GM23248 (cell line): ENCODE results near the gene BPIFB2. TPM values are rescaled to one million over a fixed set of nuclear protein-coding genes. Genes with fewer than 3 reads are reported as not detected.

Experiments used
- DNase-seq: peaks from one replicate; pipeline ENCODE4 v3.0.0-alpha.2; 2015
- H2AFZ ChIP-seq: fragments of 200-600 bp; sonication (generic); 2 replicates; pipeline ENCODE4 v1.6.1; 2016; ENCODE audit warnings: antibody characterized with exemption
- H3F3A ChIP-seq: fragments of 200-600 bp; sonication (generic); 2 replicates; pipeline ENCODE4 v1.6.1; 2016; ENCODE audit warnings: mild to moderate bottlenecking, antibody characterized with exemption, mixed run types; ENCODE audit not compliant: insufficient read depth
- H3K27ac ChIP-seq: fragments of 200-600 bp; sonication (generic); 2 replicates; pipeline ENCODE4 v1.5.1; 2016; ENCODE audit warnings: mild to moderate bottlenecking
- H3K27me3 ChIP-seq: fragments of 200-600 bp; sonication (generic); replicated peaks from 2 replicates; pipeline ENCODE4 v1.6.1; 2016; ENCODE audit warnings: mild to moderate bottlenecking; ENCODE audit not compliant: insufficient read depth
- H3K36me3 ChIP-seq: fragments of 200-600 bp; sonication (generic); 2 replicates; pipeline ENCODE4 v1.6.1; 2016; ENCODE audit warnings: low read depth, mild to moderate bottlenecking
- H3K4me1 ChIP-seq: fragments of 200-600 bp; sonication (generic); 2 replicates; pipeline ENCODE4 v1.6.1; 2016; ENCODE audit warnings: mild to moderate bottlenecking; ENCODE audit not compliant: insufficient read depth
- H3K4me2 ChIP-seq: fragments of 200-600 bp; sonication (generic); one replicate; pipeline ENCODE4 v1.6.1; 2016; ENCODE audit warnings: mild to moderate bottlenecking; ENCODE audit not compliant: unreplicated experiment
- H3K4me3 ChIP-seq: fragments of 200-600 bp; sonication (generic); 2 replicates; pipeline ENCODE4 v1.5.1; 2016; ENCODE audit warnings: mild to moderate bottlenecking
- H3K79me2 ChIP-seq: fragments of 200-600 bp; sonication (generic); 2 replicates; pipeline ENCODE4 v1.6.1; 2016; ENCODE audit warnings: mild to moderate bottlenecking; ENCODE audit not compliant: insufficient read depth
- H3K9ac ChIP-seq: fragments of 200-600 bp; sonication (generic); 2 replicates; pipeline ENCODE4 v1.6.1; 2016; ENCODE audit warnings: mild to moderate bottlenecking
- H3K9me2 ChIP-seq: fragments of 200-600 bp; sonication (generic); 2 replicates; pipeline ENCODE4 v1.6.1; 2016; ENCODE audit warnings: mixed run types, mild to moderate bottlenecking, moderate library complexity; ENCODE audit not compliant: insufficient read depth
- H3K9me3 ChIP-seq: fragments of 200-600 bp; sonication (generic); one replicate; pipeline ENCODE4 v1.6.1; 2017; ENCODE audit warnings: low read depth
- H4K20me1 ChIP-seq: fragments of 200-600 bp; sonication (generic); 2 replicates; pipeline ENCODE4 v1.6.0; 2016; ENCODE audit not compliant: insufficient read depth
- EZH2 ChIP-seq: fragments of 200-600 bp; sonication (generic); IDR thresholded peaks from 2 replicates; pipeline ENCODE4 v1.6.1; 2018; ENCODE audit warnings: antibody characterized with exemption, mild to moderate bottlenecking; ENCODE audit not compliant: insufficient read depth, poor library complexity, severe bottlenecking
- EZH2phosphoT487 ChIP-seq: fragments of 200-600 bp; sonication (generic); IDR thresholded peaks from 2 replicates; pipeline ENCODE4 v1.6.1; 2018; ENCODE audit warnings: antibody characterized with exemption, moderate library complexity, mild to moderate bottlenecking, low read depth; ENCODE audit not compliant: insufficient read depth
- WGBS, 2 experiments: methylation state at CpG; one replicate each; pipeline ENCODE4 v1.1.6; 2015 to 2017; ENCODE audit warnings: low lambda C conversion rate in 2 of 2, low coverage in 1 of 2; ENCODE audit errors: missing lambda C conversion rate in 2 of 2; 5-methylcytosine and 5-hydroxymethylcytosine counted together
- in situ Hi-C: fragments of 300-500 bp; cut with MboI; formaldehyde crosslinking; loops from 2 replicates; pipeline ENCODE4 v1.15.0; 2020
- polyA plus RNA-seq: library from polyadenylated mRNA; unstranded; fragments of >200 nt; fragmentation: Nextera tagmentation; extraction: Ambion mirVana; gene quantifications from 2 replicates; pipeline ENCODE4 v1.2.1, GENCODE V29; 2016
- total RNA-seq: library from RNA; depleted of rRNA; stranded (reverse); fragments of >200 nt; shearing (Covaris generic); gene quantifications from 2 replicates; pipeline ENCODE4 v1.2.3, GENCODE V29; 2014

Gene BPIFB2
- total and polyA plus RNA-seq, 2 experiments from 2014 or later, result not detected

DNA sequence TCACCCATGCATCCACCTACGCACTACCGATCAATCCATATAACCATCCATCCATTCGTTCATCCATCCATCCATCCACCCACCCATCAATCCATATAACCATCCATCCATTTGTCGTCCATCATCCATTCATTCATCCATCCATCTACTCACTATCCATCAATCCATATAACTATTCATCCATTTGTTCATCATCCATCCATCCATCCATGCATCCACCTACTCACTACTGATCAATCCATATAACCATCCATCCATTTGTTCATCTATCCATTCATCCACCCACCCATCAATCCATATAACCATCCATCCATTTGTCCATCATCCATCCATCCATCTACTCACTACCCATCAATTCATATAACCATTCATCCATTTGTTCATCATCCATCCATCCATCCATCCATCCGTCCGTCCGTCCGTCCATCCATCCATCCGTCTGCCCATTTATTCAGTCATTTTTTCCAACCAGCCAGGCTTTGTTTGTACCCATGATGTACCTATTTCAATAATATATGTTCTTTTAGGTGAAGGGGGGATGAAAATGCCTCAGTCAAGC lies 17.9 kb downstream of the BPIFB2 start:
- DNase-seq, result no peak
- H3K4me1 ChIP-seq, result no peaks in the 10 kb centered on the region
- no peaks in the 10 kb centered on the region for H4K20me1 ChIP-seq
- H3K4me3 ChIP-seq, result no peak overlapping the region
- H2AFZ ChIP-seq, result no peak overlapping the region
- TF ChIP-seq EZH2phosphoT487 (no peak), EZH2 (no peak)
- no peaks in the 10 kb centered on the region for H3K36me3 ChIP-seq
- in situ Hi-C loops, result no loop called here
- 52 to 58% methylated on average over 9 of the region's 9 CpGs for WGBS, 2 experiments
- no peaks in the 10 kb centered on the region for H3K79me2 ChIP-seq
- no peak overlapping the region for H3K27ac ChIP-seq
- no peaks in the 10 kb centered on the region for H3F3A ChIP-seq
- no peaks in the 10 kb centered on the region for H3K27me3 ChIP-seq
- H3K4me2 ChIP-seq, result no peak overlapping the region
- H3K9ac ChIP-seq, result no peak overlapping the region
- H3K9me2 ChIP-seq, result no peaks in the 10 kb centered on the region
- no peaks in the 10 kb centered on the region for H3K9me3 ChIP-seq

DNA sequence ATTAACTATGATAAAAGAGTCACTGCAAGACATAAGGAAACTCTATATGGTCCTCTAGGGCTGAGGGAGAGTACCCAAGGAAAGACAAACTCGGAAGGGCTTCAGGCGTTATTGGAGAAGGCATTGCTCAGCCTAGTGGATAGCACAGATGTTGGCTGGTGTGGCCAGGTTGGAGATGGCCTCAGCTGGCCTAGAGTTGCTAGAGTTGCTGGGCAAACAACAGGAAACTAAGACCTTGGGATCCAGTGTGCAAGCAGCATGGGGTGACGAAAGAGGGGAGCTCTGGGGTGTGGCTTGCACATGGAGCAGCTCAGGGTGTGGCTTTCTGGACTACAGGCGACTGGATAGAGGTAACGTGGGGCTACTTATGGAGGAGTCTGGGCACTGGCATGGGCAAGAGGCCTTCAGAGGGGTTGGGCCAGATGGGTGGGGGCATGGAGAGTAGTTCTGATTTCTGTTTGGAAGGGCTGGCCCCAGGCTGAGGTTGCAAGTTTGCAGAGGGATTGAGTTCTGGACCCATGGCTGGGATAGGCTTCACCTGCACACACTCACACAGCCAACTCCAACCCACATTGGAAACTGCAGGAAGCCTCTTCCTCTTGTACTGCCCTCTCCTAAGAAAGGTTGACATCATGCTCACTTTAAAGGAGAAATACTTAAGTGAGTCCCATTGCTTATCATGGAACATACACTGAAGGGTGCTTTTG lies 18.7 kb downstream of the BPIFB2 start:
- Histone ChIP-seq H3K4me1 (no peaks in the 10 kb centered on the region), H4K20me1 (no peaks in the 10 kb centered on the region), H3K9me3 (no peaks in the 10 kb centered on the region), H3K27me3 (no peaks in the 10 kb centered on the region), H3K36me3 (no peaks in the 10 kb centered on the region), H3K9ac (no peak overlapping the region), H3K4me2 (no peak overlapping the region), H3K27ac (no peak overlapping the region), H2AFZ (no peak overlapping the region), H3K4me3 (no peak overlapping the region), H3F3A (no peaks in the 10 kb centered on the region), H3K9me2 (no peaks in the 10 kb centered on the region), H3K79me2 (no peaks in the 10 kb centered on the region)
- 26% methylated on average over 5 of the region's 5 CpGs for WGBS, 2 experiments
- no peak for TF ChIP-seq EZH2phosphoT487
- DNase-seq, result no peak
- in situ Hi-C loops, result no loop called here

DNA sequence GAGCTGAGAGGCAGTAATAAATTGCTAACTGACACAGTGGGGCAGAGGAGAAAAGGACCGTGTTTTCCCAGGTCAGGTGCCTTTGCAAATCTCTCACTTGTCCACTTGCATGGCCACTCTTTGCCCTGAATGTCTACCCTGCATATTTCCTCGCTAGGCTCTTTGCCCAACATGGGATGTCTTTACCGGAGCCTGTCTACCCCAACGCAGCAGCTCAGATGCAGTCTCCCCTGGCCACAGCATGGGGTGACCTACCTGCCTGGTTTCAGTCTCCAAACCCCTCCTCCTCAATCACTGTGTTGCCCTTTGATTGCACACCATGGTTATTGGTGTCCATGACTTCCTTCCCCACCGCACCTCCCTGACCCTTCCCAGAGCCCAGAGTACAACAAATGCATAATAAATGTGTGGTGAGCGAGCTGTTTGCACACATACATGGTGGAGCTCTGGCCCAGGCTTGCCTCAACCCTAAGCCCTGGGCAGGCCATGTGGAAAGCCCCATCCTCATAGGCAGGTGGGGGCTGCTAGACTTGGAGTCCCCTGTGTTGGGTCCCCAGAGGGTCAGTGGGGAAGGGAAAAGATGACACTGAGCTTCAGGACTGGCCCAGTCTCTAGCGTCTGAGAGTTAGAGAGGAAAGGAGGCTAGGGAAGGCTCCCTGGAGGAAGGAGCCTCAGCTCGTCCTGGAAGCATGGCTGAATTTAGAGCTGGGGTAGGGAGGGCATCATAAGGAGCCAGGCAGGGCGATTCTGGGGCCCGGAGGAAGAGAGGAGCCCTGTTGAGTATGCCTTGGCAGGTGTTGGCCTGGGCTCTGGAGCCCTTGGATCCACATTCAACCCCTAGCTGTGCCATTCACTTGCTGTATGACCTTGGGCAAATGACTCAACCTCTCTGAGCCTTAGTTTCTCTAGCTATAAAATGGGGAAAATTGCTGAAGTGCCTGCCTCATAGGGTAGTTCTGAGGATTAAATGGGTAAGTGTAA lies 19.6 kb downstream of the BPIFB2 start:
- H3K27me3 ChIP-seq, result no peaks in the 10 kb centered on the region; the same call in 1 of the 2 replicates
- no peak overlapping the region for H3K4me2 ChIP-seq
- no peaks in the 10 kb centered on the region for H3K4me1 ChIP-seq
- TF ChIP-seq EZH2 (no peak), EZH2phosphoT487 (no peak)
- 23 to 25% methylated on average over 10 of the region's 10 CpGs for WGBS, 2 experiments
- no peak overlapping the region for H3K9ac ChIP-seq
- H3K79me2 ChIP-seq, result no peaks in the 10 kb centered on the region
- no peaks in the 10 kb centered on the region for H3K36me3 ChIP-seq
- no peak overlapping the region for H3K4me3 ChIP-seq
- in situ Hi-C loops, result no loop called here
- H3K27ac ChIP-seq, result no peak overlapping the region
- H3K9me2 ChIP-seq, result no peaks in the 10 kb centered on the region
- H3F3A ChIP-seq, result no peaks in the 10 kb centered on the region
- no peak overlapping the region for H2AFZ ChIP-seq
- no peaks in the 10 kb centered on the region for H3K9me3 ChIP-seq
- H4K20me1 ChIP-seq, result no peaks in the 10 kb centered on the region
- no peak for DNase-seq
